ENCODE results near the gene NFYA.
A peak's percentile ranks its signal among the peaks of the same experiment; 100 is the strongest.
"Not testable (repeated sequence)": the region's sequence is repeated elsewhere in the genome, so short reads cannot be mapped to it uniquely, and the experiment has no call there.

NFYA gene

DNA sequence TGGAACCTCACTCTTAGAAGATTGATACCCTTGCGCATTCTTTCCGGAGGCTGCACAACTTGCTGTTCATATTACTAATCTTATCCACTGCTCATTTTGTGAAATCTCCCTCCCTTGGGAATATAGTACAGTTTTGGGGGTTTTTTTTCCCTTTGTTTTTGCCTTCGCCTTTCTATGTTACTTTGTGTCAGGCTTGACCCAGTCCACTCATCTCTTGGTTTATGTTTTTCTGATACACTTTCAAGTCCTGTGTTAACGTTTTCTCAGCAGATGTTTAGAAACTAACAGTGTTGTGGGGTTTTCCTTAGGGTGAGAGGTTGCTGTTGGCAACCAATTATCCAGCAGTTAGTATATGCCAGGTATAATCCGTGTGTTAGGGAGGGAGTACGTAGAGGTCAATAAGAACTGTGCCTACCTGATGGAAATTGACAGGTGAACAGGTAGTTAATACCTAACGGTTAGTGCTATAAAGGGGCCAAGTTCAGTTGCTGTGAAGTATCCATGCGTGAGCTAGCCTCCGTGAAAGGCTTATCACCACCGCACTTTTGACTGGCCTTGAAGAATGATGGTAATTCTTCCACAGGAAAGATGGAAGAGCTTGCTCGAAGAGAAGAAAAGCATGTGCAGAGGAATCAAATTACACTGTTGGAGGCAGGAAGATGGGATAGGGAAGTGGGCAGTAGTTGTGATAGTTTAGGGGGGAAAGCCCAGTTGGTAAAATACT lies 1.4 kb downstream of the NFYA start:
- DNase-seq, result no peak

DNA sequence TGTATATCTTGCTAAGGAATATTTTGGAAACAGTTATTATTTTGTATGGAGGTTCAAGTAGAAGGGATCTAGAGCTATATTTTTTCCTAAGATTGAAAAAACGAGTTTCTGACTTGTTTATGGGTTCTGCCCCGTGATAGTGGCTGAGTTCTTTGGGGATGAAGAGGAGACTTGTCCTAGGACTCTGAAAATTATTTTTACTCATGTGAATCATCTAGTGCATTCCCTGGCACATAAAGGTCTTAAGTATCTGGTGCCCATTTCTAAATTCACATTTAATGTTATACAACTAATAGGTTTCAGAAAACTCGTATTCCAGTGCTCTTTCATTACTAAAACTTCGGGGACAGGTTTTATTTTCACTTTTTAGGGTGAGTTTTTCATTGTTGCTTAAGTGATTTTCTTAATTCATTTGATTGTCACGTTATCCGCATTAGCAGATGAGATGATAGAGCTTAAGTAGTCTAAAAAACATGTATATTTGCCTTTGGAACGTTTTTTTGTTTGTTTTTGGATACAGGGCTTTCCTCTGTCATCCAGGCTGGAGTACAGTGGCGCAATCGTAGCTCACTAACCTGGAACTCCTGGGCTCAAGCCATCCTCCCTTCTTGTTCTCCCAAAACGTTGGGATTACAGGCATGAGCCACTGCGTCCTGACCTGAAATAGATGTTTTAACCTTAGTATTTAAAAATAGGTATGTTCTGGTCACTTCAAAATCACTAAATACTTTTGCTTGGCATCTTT lies 2.1 kb downstream of the NFYA start:
- no peak for DNase-seq

DNA sequence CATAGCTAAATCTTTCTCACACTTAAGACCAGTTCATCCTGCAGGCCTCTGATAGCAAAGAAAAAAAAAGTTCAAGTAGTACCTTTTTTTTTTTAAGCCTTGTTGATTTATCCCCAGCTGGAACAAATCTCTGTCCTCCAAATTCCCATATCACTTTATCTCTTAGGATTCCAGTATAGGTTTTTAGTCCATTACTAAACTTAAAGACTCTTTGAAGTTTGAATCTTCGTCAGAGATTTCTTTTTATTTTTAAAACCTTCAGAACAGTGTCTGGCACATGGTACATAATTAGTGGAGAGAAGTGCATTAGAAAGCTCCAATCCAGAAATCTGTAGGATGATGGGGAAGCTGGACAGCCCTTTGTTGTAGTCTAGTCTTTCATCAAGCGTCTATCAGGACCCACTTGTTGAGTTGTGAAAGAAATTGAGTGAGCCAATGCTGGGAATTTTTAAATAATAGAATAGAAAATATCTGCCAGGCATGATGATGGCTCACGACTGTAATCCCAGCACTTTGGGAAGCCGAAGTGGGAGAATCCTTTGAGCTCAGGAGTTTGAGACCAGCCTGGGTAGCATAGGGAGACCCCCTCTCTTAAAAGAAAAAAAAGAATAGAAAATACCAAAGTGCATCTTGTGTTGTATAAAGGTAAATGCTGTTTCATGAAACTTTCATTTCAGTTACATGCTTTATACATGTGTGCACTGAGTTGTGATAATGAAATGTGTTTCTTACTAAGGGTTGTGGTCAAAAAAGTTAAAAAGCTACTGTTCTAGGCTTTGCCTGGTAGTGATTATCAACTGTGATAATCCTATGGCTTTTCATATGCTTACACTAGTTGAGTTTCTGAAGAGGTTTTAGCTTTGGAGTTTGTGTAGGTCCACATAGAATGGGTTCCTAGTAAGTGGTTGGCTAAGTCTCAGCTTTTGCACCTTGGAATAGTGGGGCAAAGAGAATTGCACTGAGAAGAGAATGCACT lies 3.2 kb downstream of the NFYA start:
- DNase-seq, result no peak

DNA sequence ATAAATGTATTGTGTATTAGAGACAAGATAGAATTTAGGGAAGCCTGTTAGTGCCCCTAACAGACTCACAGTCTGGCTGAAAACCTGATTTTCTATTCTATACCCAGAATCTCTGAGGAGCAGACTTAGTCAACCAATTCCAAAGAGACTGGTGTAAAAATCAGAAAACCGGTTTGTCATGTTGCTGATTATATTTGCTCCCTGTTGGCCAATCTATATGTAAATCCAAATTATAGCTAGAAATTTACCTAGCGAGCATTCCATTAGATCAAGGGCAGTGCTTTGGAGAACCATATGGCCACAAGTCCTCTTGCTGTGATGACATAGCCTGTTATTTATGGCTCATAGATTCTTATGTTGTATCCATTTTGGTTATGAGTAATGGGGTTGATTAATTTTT lies 4.8 kb downstream of the NFYA start:
- DNase-seq, result no peak

DNA sequence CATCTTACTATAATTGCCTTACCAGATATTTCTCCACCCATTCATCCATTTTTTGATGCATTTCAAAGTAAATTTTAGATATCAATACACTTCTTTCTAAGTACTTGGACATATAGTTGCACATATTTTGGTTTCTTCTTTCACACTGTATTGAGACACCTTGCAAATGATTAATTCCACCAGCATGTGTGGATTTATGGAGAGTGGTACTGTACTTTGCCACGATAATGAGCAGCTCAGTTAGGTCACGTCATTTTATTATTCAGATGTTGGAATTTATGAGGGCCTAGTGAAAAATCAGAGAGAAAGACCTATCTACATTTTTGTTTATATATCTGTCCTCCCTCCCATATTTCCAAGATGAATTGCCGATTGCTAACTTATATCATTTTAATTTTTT lies 5.3 kb downstream of the NFYA start:
- DNase-seq, result no peak

DNA sequence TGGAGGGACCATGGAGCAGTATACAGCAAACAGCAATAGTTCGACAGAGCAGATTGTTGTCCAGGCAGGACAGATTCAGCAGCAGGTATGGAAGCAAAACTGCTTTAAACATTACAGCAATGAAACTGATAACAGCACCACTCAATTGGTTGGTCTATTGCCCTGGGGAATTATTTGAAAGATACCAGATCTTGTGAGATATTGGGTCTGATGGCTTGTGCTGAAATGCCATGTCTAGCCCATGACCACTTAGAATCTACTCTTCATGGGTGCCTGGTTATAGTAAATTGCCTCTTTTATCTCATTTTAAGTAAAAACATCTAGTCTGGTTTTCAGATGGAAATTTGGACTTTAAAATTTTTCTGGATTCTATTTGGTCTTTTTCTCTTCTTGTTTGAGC lies 6.3 kb downstream of the NFYA start:
- no peak for DNase-seq

- DNase-seq, result no peak
Measured at GRCh38 chr6:41080621-41081020, 7.8 kb downstream of the NFYA start.

- DNase-seq, result no peak
Measured at GRCh38 chr6:41083072-41083471, 10.3 kb downstream of the NFYA start.

GRCh38 chr6:41085182-41085581 lies 12.4 kb downstream of the NFYA start:
- no peak for DNase-seq

GRCh38 chr6:41088451-41088850 lies 15.7 kb downstream of the NFYA start:
- DNase-seq, result peak; percentile 14

DNA sequence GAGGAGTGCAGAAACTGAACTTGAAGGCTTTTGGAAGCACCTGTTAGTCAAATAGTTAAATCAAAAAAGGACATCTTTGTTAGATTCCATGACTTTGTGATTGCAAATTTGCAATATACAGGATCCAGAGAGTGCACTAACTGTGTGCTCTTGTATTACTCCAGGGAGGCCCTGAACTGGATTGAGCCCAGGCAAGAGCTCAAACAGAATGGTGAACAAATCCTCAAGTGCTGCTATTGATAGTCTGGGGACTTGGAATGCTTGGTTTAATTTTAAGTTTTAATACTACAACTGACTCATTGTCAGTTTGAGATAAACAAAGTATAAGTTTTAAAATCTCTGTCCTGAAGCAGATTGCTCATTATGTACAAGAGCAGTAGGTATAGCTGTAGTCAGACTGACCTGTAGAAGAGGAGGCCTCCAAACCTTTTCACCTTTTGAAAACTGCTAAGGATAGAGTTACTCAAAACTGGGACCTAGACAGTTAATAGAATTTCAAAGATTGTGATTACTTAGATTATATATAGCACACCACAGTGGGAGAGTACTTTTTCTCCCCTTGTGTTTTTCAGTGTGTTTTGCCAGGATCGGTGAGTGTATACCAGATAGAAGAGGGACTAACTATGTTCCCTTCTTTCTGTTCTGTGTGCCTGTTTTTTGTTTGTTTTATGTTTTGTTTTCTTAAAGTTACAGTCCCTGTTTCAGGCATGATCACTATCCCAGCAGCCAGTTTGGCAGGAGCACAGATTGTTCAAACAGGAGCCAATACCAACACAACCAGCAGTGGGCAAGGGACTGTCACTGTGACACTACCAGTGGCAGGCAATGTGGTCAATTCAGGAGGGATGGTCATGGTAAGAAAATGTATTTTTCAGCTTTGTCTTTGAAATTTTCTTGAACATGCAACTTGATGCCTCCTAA lies 18.3 kb downstream of the NFYA start:
- DNase-seq, result no peak

DNA sequence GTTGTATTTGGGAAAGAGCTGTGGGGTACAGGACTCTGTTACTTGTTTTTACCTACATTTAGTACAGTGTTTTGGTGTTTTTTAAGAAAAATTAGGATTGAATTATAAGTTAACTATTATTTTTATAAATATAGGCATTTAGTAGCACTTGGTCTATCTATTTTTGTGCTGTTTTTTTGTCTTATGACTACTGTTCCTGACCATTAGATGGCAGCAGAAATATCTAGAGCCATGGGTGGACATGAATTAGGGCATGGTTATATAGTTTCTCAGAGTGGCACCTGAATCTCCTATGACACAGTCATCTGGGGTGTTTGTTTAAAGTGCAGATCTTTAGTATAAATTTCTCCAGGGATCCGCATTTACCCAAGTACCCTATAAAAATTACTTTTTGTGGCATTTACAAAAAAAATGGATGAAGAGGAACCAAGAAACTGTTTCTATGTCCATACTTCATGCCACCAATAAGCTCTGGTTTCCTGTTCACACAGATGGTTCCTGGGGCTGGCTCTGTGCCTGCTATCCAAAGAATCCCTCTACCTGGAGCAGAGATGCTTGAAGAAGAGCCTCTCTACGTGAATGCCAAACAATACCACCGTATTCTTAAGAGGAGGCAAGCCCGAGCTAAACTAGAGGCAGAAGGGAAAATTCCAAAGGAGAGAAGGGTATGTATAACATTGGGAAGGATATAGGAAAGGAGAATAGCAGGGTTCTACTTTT lies 19.8 kb downstream of the NFYA start:
- DNase-seq, result peak; percentile 24

DNA sequence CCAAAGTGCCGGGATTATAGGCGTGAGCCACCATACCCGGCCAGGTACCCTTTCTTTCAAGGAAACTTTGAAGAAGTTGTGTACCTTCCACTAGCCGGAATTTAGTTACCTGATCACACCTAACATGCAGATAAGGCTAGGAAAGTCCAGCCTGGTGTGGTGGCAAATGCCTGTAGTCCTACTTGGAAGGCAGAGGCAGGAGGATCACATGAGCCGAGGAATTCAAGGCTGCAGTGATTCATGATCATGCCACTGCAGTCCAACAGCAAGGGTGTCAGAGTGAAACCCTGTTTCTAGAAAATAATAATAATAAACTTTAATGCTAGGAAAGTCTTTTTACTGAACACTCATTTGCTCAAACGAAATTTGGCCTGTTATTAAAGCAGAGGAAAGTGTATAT lies 21.0 kb downstream of the NFYA start:
- DNase-seq, result no peak

DNA sequence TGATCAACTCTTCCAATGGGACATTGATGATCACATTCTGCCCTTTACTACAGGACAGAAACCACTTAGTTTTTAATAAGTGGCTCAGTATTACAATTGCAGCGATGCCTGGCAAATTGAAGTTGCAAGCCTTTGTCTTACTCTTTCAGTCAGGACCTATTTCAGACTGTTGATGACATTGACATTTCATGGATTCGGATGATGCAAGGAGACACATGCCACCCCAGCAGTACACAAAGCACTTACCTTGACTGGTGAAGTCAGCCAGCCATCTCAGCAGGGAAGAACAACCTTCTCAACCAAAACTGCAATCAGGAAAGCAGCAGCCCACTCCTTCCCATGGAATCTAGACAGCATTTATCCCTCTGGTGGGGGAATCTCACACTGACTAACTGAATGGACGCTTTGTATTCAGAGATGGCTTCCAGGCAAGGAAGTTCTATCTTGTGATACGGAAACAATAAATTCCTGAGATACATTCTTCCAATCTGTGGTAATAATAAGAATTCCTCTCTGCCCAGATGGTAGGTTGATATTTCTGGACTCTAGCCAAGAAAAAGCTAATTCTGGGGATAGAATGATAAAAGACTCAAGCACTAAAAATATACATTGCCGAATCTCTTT lies 24.8 kb downstream of the NFYA start:
- DNase-seq, result peak; percentile 85

- no peak for DNase-seq
Measured at GRCh38 chr6:41098366-41098765, 25.6 kb downstream of the NFYA start.

GRCh38 chr6:41100871-41101287 lies 28.1 kb downstream of the NFYA start:
- no peak for DNase-seq

GRCh38 chr6:41103847-41104246 lies 31.1 kb downstream of the NFYA start:
- no peak for DNase-seq

DNA sequence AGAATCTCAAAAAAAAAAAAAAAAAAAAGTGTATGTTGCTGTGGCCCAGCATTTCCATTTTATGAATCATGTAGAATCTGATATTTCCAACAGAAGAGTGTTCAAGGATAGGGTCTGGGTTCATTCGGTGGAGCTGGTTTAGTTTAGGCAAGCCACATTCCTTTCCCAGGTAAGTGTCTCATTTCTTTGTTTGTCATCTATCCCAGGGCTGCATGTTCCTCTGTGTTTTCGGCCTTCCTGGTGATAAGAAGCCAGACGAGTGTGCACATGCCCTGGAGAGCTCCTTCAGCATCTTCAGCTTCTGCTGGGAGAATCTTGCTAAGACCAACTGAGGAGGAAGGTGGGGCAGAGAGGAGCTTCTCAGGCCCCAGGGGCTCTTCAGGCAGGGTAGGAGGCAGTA lies 38.2 kb downstream of the NFYA start:
- no peak for DNase-seq

GRCh38 chr6:41115027-41115426 lies 42.3 kb downstream of the NFYA start:
- DNase-seq, result not testable (repeated sequence)

GRCh38 chr6:41119508-41119907 lies 46.7 kb downstream of the NFYA start:
- no peak for DNase-seq

DNA sequence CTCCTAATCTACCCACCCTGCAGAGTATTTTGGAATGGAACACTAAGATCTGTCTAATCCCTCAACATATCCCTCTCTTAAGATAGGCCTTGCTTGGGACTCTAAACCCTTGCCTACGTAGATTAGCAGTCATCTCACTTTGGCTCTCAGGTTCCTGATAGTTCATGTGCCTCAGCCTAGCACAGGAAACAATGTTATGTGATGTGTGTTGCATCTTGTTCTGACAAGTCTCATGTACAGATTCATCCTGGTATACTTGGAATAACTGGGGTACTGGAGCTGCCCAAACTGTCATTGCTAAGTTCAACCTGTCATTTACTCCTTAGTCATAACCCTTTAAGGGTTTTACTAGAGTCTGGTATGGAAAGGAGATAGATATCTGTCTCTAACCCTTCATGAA lies 47.3 kb downstream of the NFYA start:
- DNase-seq, result no peak
